Posterior vena cava (tissue), 2 donors: ENCODE results near the gene CTPS1. TPM values are rescaled to one million over a fixed set of nuclear protein-coding genes. Genes with fewer than 3 reads are reported as not detected.

Experiments used
- DNase-seq: peaks from one replicate; pipeline ENCODE4 v3.0.0-alpha.2; 2020; ENCODE audit warnings: low spot score
- intact Hi-C, 2 donors: fragments of 100-400 bp; cut with DNase I; formaldehyde crosslinking; loops; one replicate each; pipeline versions ENCODE4 v1.14.1 to v1.14.2; 2022 to 2023
- long read RNA-seq, 2 donors: library from polyadenylated mRNA; unstranded; transcript quantifications; one replicate each; pipeline ENCODE4 v2.0.0, GENCODE V29; 2020 to 2021
- total RNA-seq, 2 donors: library from RNA; stranded (reverse); fragmentation: NEBNext Ultra II Directional; extraction: Animal tissue kit (Norgen Biotek cat#: 25700); gene quantifications; one replicate each; pipeline ENCODE4 v1.2.1, GENCODE V29; 2021
- donor health status: DM: yes; HTN: yes; CAD: no.
- donor health status: DM: yes; HTN: yes; CAD: no.

The CTPS1 gene, protein sequence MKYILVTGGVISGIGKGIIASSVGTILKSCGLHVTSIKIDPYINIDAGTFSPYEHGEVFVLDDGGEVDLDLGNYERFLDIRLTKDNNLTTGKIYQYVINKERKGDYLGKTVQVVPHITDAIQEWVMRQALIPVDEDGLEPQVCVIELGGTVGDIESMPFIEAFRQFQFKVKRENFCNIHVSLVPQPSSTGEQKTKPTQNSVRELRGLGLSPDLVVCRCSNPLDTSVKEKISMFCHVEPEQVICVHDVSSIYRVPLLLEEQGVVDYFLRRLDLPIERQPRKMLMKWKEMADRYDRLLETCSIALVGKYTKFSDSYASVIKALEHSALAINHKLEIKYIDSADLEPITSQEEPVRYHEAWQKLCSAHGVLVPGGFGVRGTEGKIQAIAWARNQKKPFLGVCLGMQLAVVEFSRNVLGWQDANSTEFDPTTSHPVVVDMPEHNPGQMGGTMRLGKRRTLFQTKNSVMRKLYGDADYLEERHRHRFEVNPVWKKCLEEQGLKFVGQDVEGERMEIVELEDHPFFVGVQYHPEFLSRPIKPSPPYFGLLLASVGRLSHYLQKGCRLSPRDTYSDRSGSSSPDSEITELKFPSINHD
- total RNA-seq: 10 to 100 TPM; 37.7 to 39.1 TPM
- long read RNA-seq, donor 1, transcript CTPS1-202 (19 exons, 3,201 nt): major isoform, 18 of 25 reads
- long read RNA-seq, donor 1, partial matches to known transcripts: 4 of 25 reads
- long read RNA-seq, donor 1, other reads (novel, unspliced or antisense): 3 of 25 reads
- long read RNA-seq, donor 2, full-length matches to known transcripts: 74 of 108 reads
- long read RNA-seq, donor 2, partial matches to known transcripts: 24 of 108 reads
- long read RNA-seq, donor 2, other reads (novel, unspliced or antisense): 10 of 108 reads

DNA sequence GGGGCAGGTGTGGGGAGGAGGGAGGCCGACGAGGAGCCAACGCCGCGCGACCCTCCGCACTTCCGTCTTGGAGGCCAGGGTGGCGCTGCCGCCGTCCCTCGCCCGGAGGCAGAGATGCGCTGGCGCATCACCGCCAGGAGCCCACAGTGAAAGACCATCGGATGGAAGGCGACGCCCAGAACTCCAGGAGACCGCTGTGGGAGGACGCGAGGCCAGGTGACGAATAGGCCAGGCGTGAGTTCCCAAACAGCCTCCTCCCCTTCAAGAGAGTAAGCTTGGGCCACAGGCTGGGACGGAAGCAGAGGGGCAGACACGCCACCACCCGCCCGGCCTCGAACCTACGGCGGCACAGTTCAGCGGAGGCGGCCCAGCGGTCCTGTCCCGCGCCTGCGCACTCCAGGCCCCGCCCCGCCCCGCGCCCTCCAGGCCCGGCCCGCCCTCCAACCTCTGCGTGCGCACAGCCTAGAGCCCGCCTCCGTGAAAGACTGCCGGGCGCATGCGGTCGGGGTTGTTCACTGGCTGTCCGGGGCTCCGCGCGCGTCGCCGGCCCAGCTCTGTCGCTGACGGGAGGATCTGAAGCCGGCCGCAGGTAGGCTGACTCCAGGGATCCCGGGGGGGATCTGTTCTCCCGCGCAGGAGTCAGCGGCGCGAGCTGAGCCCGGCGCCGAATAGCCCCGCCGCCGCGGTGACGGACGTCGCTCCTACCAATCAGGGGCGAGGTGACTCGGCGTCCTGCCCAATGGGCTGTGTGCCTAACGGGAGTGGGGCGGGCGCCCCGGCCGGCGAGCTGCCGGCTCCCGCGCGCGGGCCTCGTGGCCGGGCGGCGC is at the start of gene CTPS1:
CTPS1 (plus strand) TSS at position 456 of the 827 bp plus-strand sequence. CDS start 3,595 bp downstream, outside the sequence.
- peak; percentile 98 for DNase-seq
- intact Hi-C loops: no loop called here

GRCh38 chr1:40930174-40930964 is 49.1 kb upstream of the CTPS1 start:
- intact Hi-C loops: no loop called here
- peak; percentile 5 for DNase-seq

DNA sequence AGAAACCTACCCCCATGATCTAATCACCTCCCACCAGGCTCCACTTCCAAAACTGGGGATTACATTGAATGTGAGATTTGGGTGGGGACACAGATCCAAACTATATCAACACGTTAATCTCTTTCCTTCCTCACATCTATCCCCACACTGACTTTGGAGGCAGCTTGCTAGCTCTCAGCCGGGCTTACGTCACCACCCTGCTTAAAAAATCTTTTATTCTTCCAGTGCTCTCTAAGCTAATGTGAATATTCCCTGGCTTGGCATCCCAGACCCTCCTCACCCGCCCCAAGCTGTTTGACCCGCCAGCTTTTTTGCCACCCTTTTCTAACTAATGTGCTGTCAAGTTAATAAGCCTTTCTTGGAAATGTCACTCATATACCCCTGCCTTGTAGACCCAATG is 47.9 kb upstream of the CTPS1 start:
- DNase-seq: no peak

GRCh38 chr1:40932006-40932405 is 47.5 kb upstream of the CTPS1 start:
- no peak for DNase-seq
- intact Hi-C loops: no loop called here

More for the DNA sequence above, 47.9 kb upstream of the CTPS1 start:
- intact Hi-C loops: no loop called here

- intact Hi-C loops: no loop called here
- no peak for DNase-seq
Measured at GRCh38 chr1:40936931-40937339, 42.6 kb upstream of the CTPS1 start.

GRCh38 chr1:40938393-40938792 is 41.1 kb upstream of the CTPS1 start:
- no peak for DNase-seq
- intact Hi-C loops: no loop called here

DNA sequence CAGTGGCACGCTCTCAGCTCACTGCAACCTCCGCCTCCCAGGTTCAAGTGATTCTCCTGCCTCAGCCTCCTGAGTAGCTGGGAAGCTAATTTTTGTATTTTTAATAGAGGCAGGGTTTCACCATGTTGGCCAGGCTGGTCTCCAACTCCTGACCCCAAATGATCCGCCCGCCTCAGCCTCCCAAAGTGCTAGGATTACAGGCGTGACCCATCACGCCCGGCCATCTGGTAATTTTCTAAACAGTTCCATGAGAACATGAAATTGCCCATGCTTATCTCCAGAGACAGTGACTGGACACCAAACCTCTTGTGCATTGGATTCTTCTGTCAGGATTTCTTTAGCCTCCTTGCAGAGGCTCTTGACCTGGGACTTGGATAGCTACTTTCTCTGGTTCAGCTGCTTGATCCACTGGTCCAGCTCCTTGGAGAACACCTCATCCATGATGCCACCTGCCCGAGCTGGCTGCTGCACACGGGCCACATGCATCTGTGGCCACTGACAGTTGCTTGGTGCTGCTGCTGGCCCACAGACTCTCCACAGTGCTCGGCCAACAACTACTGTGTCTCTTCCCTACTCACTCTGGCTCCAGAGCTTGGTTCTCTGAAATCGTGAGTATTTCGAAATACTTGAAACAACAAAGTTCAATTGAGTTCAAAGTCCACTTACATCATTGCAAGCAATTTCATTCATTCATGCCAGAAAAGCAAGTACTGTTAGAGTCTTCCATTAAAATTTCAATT is 40.0 kb upstream of the CTPS1 start:
- no peak for DNase-seq
- intact Hi-C loops: no loop called here

DNA sequence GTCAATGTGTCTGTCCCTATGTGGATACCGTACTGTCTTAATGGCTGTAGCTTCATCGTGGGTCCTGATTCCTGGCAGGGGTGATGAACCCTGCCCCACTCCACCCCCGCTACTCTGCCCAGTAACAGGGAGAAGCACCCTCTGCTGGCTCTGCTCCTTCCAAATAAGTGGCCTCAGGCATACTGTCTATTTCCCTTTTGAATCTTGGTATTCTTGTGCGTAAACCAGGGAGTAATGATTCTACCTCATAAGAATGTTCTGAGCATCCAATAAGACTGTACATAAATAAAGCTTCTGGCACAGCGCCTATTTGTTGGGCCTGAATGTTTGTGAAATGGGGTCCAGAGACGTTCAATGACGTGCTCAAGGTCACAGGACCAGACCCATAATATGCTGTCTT is 35.2 kb upstream of the CTPS1 start:
- DNase-seq: no peak
- intact Hi-C loops: no loop called here

DNA sequence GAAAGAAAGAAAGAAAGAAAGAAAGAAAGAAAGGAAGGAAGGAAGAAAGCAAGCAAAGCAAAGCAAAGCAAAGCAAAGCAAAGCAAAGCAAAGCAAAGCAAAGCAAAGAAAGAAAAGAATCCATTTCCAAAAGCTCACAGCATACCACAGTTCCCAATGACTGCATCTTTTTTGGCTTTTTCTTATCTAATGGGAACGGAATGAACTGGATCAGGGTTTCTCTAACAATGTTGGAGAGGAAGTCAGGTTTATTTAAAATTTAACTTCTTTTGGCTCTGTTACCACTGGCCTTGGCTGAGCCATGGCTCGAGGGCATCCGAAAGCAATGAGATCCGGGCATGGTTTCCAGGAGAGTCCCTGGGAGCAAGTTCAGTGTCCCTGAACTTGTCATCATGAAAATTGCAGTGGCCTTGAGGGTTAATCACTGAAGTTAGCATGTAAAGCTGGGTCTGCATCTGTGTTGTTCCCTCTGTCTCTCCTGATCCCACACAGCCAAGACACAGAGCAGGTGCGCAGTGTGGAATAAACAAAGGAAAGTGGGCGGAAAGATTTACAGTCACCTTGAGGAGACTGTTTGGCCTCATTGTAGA is 34.6 kb upstream of the CTPS1 start:
- DNase-seq: no peak
- intact Hi-C loops: no loop called here

DNA sequence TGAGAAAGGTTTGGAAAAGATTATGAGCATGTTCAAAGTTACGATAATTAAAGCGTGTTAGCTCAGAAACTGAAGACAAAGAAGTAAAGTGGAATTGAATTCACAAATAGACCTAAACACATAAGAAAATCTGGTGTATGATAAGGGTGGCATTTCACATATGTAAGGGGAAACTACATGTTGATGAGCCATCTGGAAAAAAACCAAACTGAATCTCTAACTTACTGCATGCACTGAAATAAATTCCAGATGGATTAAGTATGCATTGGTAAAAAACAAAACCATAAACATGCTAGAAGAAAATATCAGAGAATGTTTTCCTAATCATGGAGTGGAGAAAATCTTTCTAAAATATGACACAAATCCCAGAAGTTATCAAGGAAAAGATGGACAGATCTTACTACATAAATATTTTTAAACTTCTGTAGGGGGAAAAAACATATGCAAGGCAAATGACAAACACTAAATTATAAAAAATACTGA is 34.0 kb upstream of the CTPS1 start:
- intact Hi-C loops: no loop called here

DNA sequence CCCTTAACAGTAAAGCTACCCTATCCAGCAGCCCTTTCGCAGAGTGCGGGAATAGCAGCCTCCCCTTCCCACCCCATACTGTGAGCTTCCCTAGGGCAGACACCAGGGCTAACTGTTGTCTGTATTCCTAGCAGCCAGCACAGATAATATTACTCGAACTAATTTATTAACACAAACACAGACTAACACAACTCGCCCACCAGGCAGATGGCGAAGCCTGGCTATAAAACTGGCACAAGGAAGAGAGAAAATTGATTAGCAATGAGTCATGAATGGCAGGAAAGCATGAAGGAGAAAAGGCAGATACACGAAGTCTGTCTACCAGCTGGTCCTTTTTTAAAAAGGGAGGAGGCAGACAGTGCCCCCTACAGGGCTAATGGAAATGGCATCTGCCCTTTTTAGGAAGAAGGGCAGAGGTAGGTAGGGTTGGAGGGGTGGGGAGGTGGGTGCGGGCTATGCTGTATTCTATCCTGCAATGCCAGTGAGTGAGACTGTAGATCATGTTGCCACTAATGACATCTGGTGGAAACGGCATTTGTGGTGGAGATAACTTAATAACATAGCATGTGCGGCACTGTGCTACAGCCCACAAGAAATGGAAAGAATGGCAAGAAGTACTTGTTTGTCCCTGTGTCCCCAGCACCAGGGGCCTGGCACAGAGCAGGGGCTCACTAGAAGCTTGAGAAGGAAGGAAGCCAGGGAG is 30.6 kb upstream of the CTPS1 start:
- intact Hi-C loops: no loop called here

More for the DNA sequence above, 34.0 kb upstream of the CTPS1 start:
- DNase-seq: no peak

DNA sequence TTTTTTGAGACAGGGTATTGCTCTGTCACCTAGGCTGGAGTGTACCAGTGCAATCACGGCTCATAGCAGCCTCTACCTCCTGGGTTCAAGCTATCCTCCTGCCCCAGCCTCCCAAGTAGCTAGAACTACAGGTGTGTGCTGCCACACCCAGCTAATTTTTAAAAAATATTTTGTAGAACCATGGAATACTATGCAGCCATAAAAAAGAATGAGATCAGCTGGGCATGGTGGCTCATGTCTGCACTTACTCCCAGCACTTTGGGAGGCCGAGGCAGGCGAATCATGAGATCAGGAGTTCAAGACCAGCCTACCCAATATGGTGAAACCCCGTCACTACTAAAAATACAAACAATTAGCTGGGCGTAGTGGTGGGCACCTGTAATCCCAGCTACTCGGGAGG is 29.9 kb upstream of the CTPS1 start:
- intact Hi-C loops: no loop called here
- peak; percentile 20 for DNase-seq

More for the DNA sequence above, 30.6 kb upstream of the CTPS1 start:
- DNase-seq: peak; percentile 69

DNA sequence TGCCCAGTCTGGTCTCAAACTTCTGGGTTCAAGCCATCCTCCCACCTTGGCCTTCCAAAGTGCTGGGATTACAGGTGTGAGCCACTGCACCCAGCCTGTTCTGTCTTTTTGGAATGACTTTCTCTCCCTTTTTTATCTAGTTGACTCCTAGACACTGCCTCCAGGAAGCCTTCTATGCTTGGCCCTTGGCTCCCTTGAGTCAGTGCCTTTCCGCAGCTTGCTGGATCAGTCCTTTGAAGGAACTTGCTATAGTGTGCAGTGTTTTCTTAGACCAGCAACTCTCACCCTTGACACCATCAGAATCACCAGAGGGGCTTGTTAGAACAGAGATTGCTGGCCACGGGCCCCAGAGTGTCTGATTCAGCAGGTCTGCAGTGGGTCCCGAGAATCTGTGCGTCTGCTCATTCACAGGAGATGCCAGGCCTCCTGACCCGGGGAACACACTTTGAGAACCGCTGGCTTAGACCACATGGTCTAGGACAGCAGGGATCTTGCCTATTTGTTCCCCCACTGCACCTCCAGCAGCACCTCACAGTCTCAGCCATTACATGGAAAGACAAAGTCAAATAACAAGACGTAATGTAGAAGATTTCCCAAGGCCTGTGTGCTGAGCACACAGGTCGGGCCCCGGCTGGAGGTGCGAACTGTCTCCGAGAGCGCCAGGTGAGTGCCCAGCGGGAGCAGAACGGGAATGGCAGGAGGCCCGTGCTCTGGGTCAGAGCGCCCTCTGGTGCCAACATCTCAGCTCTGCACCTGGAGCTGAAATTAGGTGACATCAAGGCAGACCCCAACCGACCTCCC is 27.4 kb upstream of the CTPS1 start:
- peak; percentile 89 for DNase-seq
- intact Hi-C loops: loop anchor here (1.0 to 10.0 kb wide), 5 partner anchors 87 to 347 kb away; partner anchors contain the start of gene KCNQ4 (in 1 of the 2)

DNA sequence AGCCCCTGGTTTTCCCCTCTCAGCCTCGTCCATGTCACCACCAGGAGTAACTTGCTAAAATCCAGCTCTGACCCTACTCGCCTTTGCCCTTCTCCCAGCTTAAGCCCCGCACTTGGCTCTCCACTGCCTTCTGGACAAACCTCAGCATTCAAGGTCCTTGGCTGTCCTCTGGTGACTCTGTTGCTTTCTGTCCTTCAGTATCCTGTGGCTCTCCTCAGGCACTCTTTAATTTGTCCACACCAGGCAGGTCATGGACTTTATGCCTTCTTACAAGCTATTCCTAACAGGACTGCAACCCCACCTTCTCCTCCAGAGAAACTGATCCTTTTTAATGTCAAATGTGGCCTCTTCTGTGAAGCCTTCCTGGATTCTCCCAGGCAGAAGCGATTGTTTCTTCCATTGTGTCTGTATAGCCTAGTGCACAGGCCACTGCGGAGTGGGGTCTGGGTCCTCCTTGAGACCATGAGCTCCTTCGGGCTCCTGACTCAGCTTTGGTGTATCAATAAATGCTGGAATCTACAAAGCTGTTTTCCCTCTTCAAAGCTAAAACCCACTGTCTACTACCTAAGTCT is 26.7 kb upstream of the CTPS1 start:
- intact Hi-C loops: loop anchor here (5.0 to 10.0 kb wide), 4 partner anchors 106 to 348 kb away; partner anchors contain the start of gene KCNQ4 (in 1 of the 2)

DNA sequence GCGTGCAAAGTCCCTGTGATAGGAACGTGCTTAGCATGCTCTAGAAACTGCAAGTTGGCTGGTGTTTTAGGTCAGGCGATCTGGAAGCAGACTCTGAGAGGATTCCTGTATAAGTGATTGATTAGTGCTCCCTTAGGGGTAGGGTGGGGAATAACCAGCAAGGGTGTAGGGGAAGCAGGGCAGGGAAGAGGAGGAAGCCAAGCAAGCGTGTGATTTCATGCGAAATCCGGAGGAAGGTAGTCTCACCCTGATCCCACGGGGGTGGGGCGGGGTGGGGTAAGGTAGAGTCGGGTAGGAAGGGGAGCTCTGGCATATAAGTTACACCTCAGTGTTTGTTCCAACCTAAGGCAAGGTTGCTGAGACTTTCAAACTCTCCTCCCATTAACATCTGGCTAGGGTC is 24.9 kb upstream of the CTPS1 start:
- intact Hi-C loops: loop anchor here (5.0 to 10.0 kb wide), 4 partner anchors 107 to 350 kb away; partner anchors contain the start of gene KCNQ4 (in 1 of the 2)
- no peak for DNase-seq

More for the DNA sequence above, 26.7 kb upstream of the CTPS1 start:
- DNase-seq: no peak
